Prostate gland (tissue), 2 donors: ENCODE measurements around the gene NAPG. TPM values are rescaled to one million over a fixed set of nuclear protein-coding genes. Genes with fewer than 3 reads are reported as not detected.
"Not testable (repeated sequence)": the region's sequence is repeated elsewhere in the genome, so short reads cannot be mapped to it uniquely, and the experiment has no call there.

Source experiments
- DNase-seq: peaks from one replicate; pipeline ENCODE4 v3.0.0-alpha.2; 2019; ENCODE audit warnings: low spot score
- H3K27ac ChIP-seq, 2 donors: fragments of 200-600 bp; sonication (generic); 2 replicates each; pipeline ENCODE4 v1.5.1; 2017 to 2019
- H3K27me3 ChIP-seq: fragments of 200-600 bp; sonication (generic); replicated peaks from 2 replicates; pipeline ENCODE4 v1.5.1; 2019; ENCODE audit not compliant: insufficient read depth
- H3K36me3 ChIP-seq, 2 donors: fragments of 200-600 bp; sonication (generic); 1 replicate in 1 of 2; 2 replicates in 1 of 2; pipeline versions ENCODE4 v1.5.1 to v1.8.1; 2017 to 2019
- H3K4me1 ChIP-seq: fragments of 200-600 bp; sonication (generic); replicated peaks from 2 replicates; pipeline ENCODE4 v1.5.1; 2019
- H3K4me3 ChIP-seq, 2 donors: fragments of 200-600 bp; sonication (generic); 2 replicates each; pipeline ENCODE4 v1.5.1; 2017 to 2019
- H3K9me3 ChIP-seq: fragments of 200-600 bp; sonication (generic); 2 replicates; pipeline ENCODE4 v1.5.1; 2017
- CTCF ChIP-seq, 4 experiments: fragments of 200-600 bp in 2 of 4; fragments of 450-650 bp in 2 of 4; sonication (generic) in 2 of 4; IDR thresholded peaks; 1 replicate in 3 of 4; 2 replicates in 1 of 4; pipeline ENCODE4 v1.5.1; 2016 to 2019; ENCODE audit warnings: antibody characterized with exemption in 4 of 4, mild to moderate bottlenecking in 2 of 4, moderate library complexity in 2 of 4
- POLR2A ChIP-seq: fragments of 450-650 bp; IDR thresholded peaks from one replicate; pipeline ENCODE4 v1.6.1; 2016; ENCODE audit warnings: antibody characterized with exemption, mild to moderate bottlenecking
- POLR2AphosphoS5 ChIP-seq: sonication (generic); formaldehyde crosslinking; IDR thresholded peaks from one replicate; pipeline ENCODE4 v1.6.1; 2017; ENCODE audit warnings: antibody characterized with exemption
- WGBS: methylation state at CpG from one replicate; pipeline ENCODE4 v1.1.5; 2018; 5-methylcytosine and 5-hydroxymethylcytosine counted together
- intact Hi-C: fragments of 100-400 bp; cut with DNase I; formaldehyde crosslinking; loops from one replicate; pipeline ENCODE4 v1.14.2; 2022
- total RNA-seq, 2 donors: library from RNA; depleted of rRNA; stranded (reverse); fragments of >200 nt; gene quantifications; one replicate each; pipeline ENCODE4 v1.1.0, GENCODE V29; 2016

The NAPG gene
- total RNA-seq, 2 donors from 2014 or later: 23.2 to 47.5 TPM

GRCh38 chr18:10537765-10538164 is 11.9 kb downstream of the NAPG start:
- Histone ChIP-seq H3K4me1 (no peaks in the 10 kb centered on the region), H3K4me3 (no peak overlapping the region), H3K27ac (no peak overlapping the region), H3K36me3 (no peaks in the 10 kb centered on the region), H3K9me3 (no peaks in the 10 kb centered on the region), H3K27me3 (no peaks in the 10 kb centered on the region)
- no peak for TF ChIP-seq POLR2A
- TF ChIP-seq POLR2AphosphoS5: no peak
- TF ChIP-seq CTCF (IDR thresholded peaks at IDR 0.05): no peak
- intact Hi-C loops: no loop called here
- no peak for DNase-seq
- WGBS: 44% methylated on average over 2 of the region's 2 CpGs

GRCh38 chr18:10539124-10539523 is 13.3 kb downstream of the NAPG start:
- H3K27me3 ChIP-seq, intact Hi-C loops, H3K4me1 ChIP-seq, H3K36me3 ChIP-seq, H3K4me3 ChIP-seq, DNase-seq, H3K9me3 ChIP-seq, H3K27ac ChIP-seq: not testable (repeated sequence)
- 91% methylated on average over 5 of the region's 5 CpGs for WGBS

DNA sequence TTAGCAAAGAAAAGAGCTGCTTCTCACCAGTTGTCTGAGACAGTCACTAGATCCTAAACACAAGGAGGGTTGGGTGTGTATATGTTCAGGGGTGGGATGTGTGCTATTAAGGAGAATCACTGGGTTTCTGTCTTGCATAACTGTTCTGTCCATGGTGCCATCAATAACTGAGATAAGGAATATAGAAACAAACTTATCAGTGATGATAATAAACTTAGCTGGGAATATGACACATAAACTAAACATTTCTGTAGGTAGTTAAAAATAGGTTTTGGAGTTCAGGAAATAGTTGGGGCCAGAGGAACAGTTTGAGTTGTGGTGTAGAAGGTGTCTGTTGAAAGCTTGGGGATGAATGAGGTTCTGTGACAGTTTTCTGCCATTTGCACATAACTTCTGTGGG is 17.4 kb downstream of the NAPG start:
- Histone ChIP-seq H3K4me1 (no peaks in the 10 kb centered on the region), H3K4me3 (no peak overlapping the region), H3K36me3 (no peaks in the 10 kb centered on the region), H3K27ac (no peak overlapping the region), H3K9me3 (no peaks in the 10 kb centered on the region), H3K27me3 (no peaks in the 10 kb centered on the region)
- intact Hi-C loops: no loop called here
- TF ChIP-seq POLR2A (no peak), POLR2AphosphoS5 (no peak), CTCF (IDR thresholded peaks at IDR 0.05) (no peak)
- no peak for DNase-seq

DNA sequence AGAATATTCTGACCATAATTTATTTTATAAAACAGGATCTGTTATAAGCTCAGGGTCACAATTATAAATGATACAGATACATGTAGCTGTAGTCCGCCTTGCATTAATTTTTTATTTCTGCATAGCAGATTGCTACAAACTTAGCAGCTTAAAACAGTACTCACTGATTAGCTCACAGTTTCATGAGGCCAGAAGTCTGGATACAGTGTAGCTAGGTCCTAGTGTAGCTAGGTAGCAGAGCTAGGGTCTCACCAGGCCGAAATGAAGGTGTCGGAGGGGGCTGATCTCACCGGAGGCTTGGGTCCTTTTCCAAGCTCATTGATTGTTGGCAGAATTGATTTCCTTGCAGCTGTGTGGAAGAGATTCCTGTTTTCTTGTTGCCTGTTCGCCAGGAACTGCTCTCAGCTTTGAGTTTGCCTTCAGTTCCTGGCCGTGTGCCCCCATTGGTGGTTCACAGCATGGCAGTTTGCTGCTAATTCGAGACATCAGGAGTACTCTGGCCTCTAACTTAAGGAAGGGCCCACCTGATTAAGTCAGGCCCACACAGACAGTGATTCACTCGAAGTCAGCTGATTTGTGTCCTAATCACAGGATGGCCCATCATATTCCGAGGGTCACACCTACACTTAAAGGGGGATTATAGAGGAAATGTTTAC is 18.4 kb downstream of the NAPG start:
- TF ChIP-seq POLR2A (no peak), POLR2AphosphoS5 (no peak)
- intact Hi-C loops: no loop called here
- no peak overlapping the region for H3K27ac ChIP-seq
- no peak overlapping the region for H3K4me3 ChIP-seq
- DNase-seq: no peak
- H3K27me3 ChIP-seq: no peaks in the 10 kb centered on the region
- H3K36me3 ChIP-seq: no peaks in the 10 kb centered on the region
- H3K4me1 ChIP-seq: no peaks in the 10 kb centered on the region
- H3K9me3 ChIP-seq: no peaks in the 10 kb centered on the region
- 76% methylated on average over 9 of the region's 9 CpGs for WGBS

DNA sequence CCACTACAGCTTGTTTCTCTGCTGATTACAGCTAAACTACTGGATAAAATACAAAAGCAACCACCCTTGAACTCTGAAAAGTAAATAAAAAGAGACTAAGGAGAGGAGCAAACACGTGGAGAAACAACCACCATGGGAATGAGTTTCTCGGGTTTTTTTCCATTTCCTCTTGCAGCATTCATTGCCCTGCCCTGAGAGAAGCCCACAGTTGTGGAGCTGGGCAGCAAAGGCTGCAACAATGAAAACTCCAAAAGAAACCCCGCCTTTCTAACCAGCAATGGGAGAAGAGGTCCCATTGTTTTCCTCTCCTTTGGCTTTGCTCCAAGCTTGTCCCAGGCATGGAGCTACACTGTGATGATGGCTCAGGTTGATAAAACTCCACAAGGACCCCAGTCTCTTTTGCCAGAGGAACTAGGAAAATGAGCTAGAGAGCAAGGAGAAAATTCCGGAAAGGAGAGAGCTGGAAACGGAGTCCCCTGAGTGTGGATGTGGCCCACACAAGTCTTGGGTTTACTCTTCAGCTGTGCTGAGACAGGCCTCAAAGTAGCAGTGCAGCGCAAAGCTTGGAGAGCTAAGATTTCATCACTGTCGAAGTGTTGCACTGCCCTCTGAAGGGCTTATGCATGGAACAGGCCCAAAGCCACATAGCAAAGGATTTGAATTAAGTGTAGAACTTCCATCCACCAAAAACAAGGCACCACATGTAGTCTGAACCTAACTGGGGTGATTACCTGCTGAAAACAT is 20.9 kb downstream of the NAPG start:
- Histone ChIP-seq H3K9me3 (no peaks in the 10 kb centered on the region), H3K4me3 (no peak overlapping the region), H3K4me1 (no peaks in the 10 kb centered on the region), H3K27ac (no peak overlapping the region), H3K27me3 (no peaks in the 10 kb centered on the region), H3K36me3 (no peaks in the 10 kb centered on the region)
- TF ChIP-seq POLR2A: no peak
- no peak for TF ChIP-seq POLR2AphosphoS5
- TF ChIP-seq CTCF (IDR thresholded peaks at IDR 0.05): no peak
- WGBS: 79% methylated on average over 7 of the region's 7 CpGs
- intact Hi-C loops: no loop called here
- no peak for DNase-seq

GRCh38 chr18:10552226-10552625 is 26.4 kb downstream of the NAPG start:
- intact Hi-C loops: no loop called here
- WGBS: 89% methylated on average over 3 of the region's 3 CpGs
- Histone ChIP-seq H3K27me3 (no peaks in the 10 kb centered on the region), H3K4me3 (no peak overlapping the region), H3K27ac (no peak overlapping the region), H3K4me1 (no peaks in the 10 kb centered on the region), H3K9me3 (no peaks in the 10 kb centered on the region), H3K36me3 (no peaks in the 10 kb centered on the region)
- TF ChIP-seq POLR2AphosphoS5: no peak
- DNase-seq: no peak

GRCh38 chr18:10556251-10556650 is 30.4 kb downstream of the NAPG start:
- H3K27ac ChIP-seq, DNase-seq, H3K9me3 ChIP-seq, H3K27me3 ChIP-seq, H3K4me1 ChIP-seq, H3K4me3 ChIP-seq, intact Hi-C loops, H3K36me3 ChIP-seq: not testable (repeated sequence)
- 94% methylated on average over 10 of the region's 10 CpGs for WGBS
